PC-3 (cell line): ENCODE results near the gene RXRB. TPM values are rescaled to one million over a fixed set of nuclear protein-coding genes. Genes with fewer than 3 reads are reported as not detected.

ENCODE experiments used
- ATAC-seq: fragments of 200-7000 bp; cut with Tn5 transposase; 2 replicates; pipeline ENCODE4 v1.9.1; 2020; ENCODE audit warnings: mild to moderate bottlenecking, moderate library complexity
- BruUV-seq: library from RNA; stranded (reverse); fragments of 400-500 nt; replicated peaks from 2 replicates; lab custom pipeline; 2021; lab: Mats Ljungman, UMichigan
- CTCF ChIA-PET: fragments of 300-600 bp; sonication (Branson Sonifier 250); formaldehyde crosslinking; loops from one replicate; lab custom pipeline; 2022; ENCODE audit warnings: antibody characterized with exemption; lab: Charles Lee
- POLR2A ChIA-PET: fragments of 300-600 bp; sonication (Branson Sonifier 250); formaldehyde crosslinking; loops from one replicate; lab custom pipeline; 2022; ENCODE audit warnings: antibody characterized with exemption; ENCODE audit not compliant: unreplicated experiment; lab: Charles Lee
- DNase-seq: peaks from one replicate; pipeline ENCODE4 v3.0.0-alpha.2; 2015
- H2AFZ ChIP-seq: fragments of 300-600 bp; sonication (generic); 2 replicates; pipeline ENCODE4 v1.6.0; 2016; ENCODE audit warnings: antibody characterized with exemption, low read length
- H3F3A ChIP-seq: fragments of 300-600 bp; sonication (generic); one replicate; pipeline ENCODE4 v1.6.0; 2017; ENCODE audit warnings: antibody characterized with exemption, low read length, control low read depth, mild to moderate bottlenecking; ENCODE audit not compliant: unreplicated experiment
- H3K27ac ChIP-seq: fragments of 300-600 bp; sonication (generic); 2 replicates; pipeline ENCODE4 v1.5.1; 2016; ENCODE audit warnings: mild to moderate bottlenecking, low read length
- H3K27me3 ChIP-seq: fragments of 300-600 bp; sonication (generic); 2 replicates; pipeline ENCODE4 v1.6.1; 2016; ENCODE audit warnings: low read length, mixed read lengths
- H3K36me3 ChIP-seq: fragments of 300-600 bp; sonication (generic); 2 replicates; pipeline ENCODE4 v1.6.1; 2016; ENCODE audit warnings: low read depth, mixed run types, low read length, mixed read lengths
- H3K4me1 ChIP-seq: fragments of 300-600 bp; sonication (generic); 2 replicates; pipeline ENCODE4 v1.5.1; 2016; ENCODE audit warnings: low read length; ENCODE audit not compliant: insufficient read depth
- H3K4me2 ChIP-seq: fragments of 300-600 bp; sonication (generic); 2 replicates; pipeline ENCODE4 v1.6.0; 2016; ENCODE audit warnings: low read length
- H3K4me3 ChIP-seq: fragments of 300-600 bp; sonication (generic); 2 replicates; pipeline ENCODE4 v1.5.1; 2016; ENCODE audit warnings: mild to moderate bottlenecking, low read length, mixed read lengths
- H3K79me2 ChIP-seq: fragments of 300-600 bp; sonication (generic); 2 replicates; pipeline ENCODE4 v1.6.1; 2017; ENCODE audit warnings: low read length, mixed read lengths
- H3K9ac ChIP-seq: fragments of 300-600 bp; sonication (generic); 2 replicates; pipeline ENCODE4 v1.6.0; 2016; ENCODE audit warnings: mild to moderate bottlenecking, low read length
- H3K9me2 ChIP-seq: fragments of 300-600 bp; sonication (generic); replicated peaks from 2 replicates; pipeline ENCODE4 v1.6.1; 2016; ENCODE audit warnings: mixed run types, low read length, mixed read lengths
- H3K9me3 ChIP-seq: fragments of 300-600 bp; sonication (generic); 2 replicates; pipeline ENCODE4 v1.6.1; 2016; ENCODE audit warnings: low read length, mixed read lengths
- H4K20me1 ChIP-seq: fragments of 300-600 bp; sonication (generic); 2 replicates; pipeline ENCODE4 v1.6.1; 2016; ENCODE audit warnings: low read length, mixed read lengths
- CTCF ChIP-seq: fragments of 300-600 bp; sonication (generic); conservative IDR thresholded peaks from 2 replicates; pipeline ENCODE4 v1.5.1; 2017; ENCODE audit warnings: antibody characterized with exemption, low read depth, mild to moderate bottlenecking, low read length
- EZH2 ChIP-seq: fragments of 300-600 bp; sonication (generic); IDR thresholded peaks from one replicate; pipeline ENCODE4 v1.6.1; 2017; ENCODE audit warnings: antibody characterized with exemption, mild to moderate bottlenecking, low read length; ENCODE audit not compliant: unreplicated experiment
- EZH2phosphoT487 ChIP-seq: fragments of 300-600 bp; sonication (generic); IDR thresholded peaks from 2 replicates; pipeline ENCODE4 v1.6.1; 2018; ENCODE audit warnings: mild to moderate bottlenecking, antibody characterized with exemption, low read length, borderline replicate concordance
- intact Hi-C: fragments of 100-400 bp; cut with micrococcal nuclease; formaldehyde crosslinking; loops from 2 replicates; pipeline ENCODE4 v1.9.0; 2023
- total RNA-seq: library from RNA; depleted of rRNA; stranded (reverse); fragments of >200 nt; gene quantifications from 2 replicates; pipeline ENCODE4 v1.2.3, GENCODE V29; 2014

The RXRB gene
- total RNA-seq, 1 experiment from 2014 or later: 24.0 TPM

GRCh38 chr6:33171016-33171879, 29.2 kb downstream of the RXRB start:
- Histone ChIP-seq H3F3A (no peaks in the 10 kb centered on the region), H3K4me1 (no peaks in the 10 kb centered on the region), H3K9me2 (no peaks in the 10 kb centered on the region), H3K79me2 (no peaks in the 10 kb centered on the region), H3K9ac (no peak overlapping the region), H3K27ac (no peak overlapping the region), H3K36me3 (no peaks in the 10 kb centered on the region), H3K9me3 (no peaks in the 10 kb centered on the region), H3K4me2 (no peak overlapping the region), H3K4me3 (no peak overlapping the region), H4K20me1 (no peaks in the 10 kb centered on the region), H2AFZ (no peak overlapping the region), H3K27me3 (no peaks in the 10 kb centered on the region)
- intact Hi-C loops: no loop called here
- DNase-seq (no peak), ATAC-seq (no peak)
- ChIA-PET CTCF (no interaction called here), POLR2A (no interaction called here)
- TF ChIP-seq EZH2phosphoT487 (no peak), EZH2 (no peak), CTCF (no peak)
- BruUV-seq: no TSS peak

GRCh38 chr6:33170176-33171015, 30.1 kb downstream of the RXRB start:
- no peak overlapping the region for H3K4me2 ChIP-seq
- H3K4me3 ChIP-seq: no peak overlapping the region
- ATAC-seq: no peak
- BruUV-seq: no TSS peak
- POLR2A ChIA-PET: no interaction called here
- no peaks in the 10 kb centered on the region for H3K4me1 ChIP-seq
- no peaks in the 10 kb centered on the region for H3K9me2 ChIP-seq
- no peaks in the 10 kb centered on the region for H3K27me3 ChIP-seq
- no peaks in the 10 kb centered on the region for H3K9me3 ChIP-seq
- H3K79me2 ChIP-seq: no peaks in the 10 kb centered on the region
- H3K27ac ChIP-seq: no peak overlapping the region
- intact Hi-C loops: no loop called here
- DNase-seq: no peak
- H2AFZ ChIP-seq: no peak overlapping the region
- TF ChIP-seq EZH2phosphoT487 (no peak), CTCF (no peak), EZH2 (no peak)
- no peak overlapping the region for H3K9ac ChIP-seq
- H4K20me1 ChIP-seq: no peaks in the 10 kb centered on the region
- H3F3A ChIP-seq: no peaks in the 10 kb centered on the region
- H3K36me3 ChIP-seq: no peaks in the 10 kb centered on the region
- CTCF ChIA-PET: no interaction called here
